WERI-Rb-1 (cell line): ENCODE data around the gene CFAP73.

Source experiments
- DNase-seq: peaks from one replicate; pipeline ENCODE4 v3.0.0-alpha.2; 2020
- H3K27ac ChIP-seq: fragments of 250-450 bp; sonication (Bioruptor Pico); 2 replicates; pipeline ENCODE4 v1.5.1; 2020; ENCODE audit warnings: mild to moderate bottlenecking, moderate library complexity
- H3K27me3 ChIP-seq: fragments of 250-450 bp; sonication (Bioruptor Pico); 2 replicates; pipeline ENCODE4 v1.5.1; 2021; ENCODE audit warnings: mild to moderate bottlenecking, low read depth, moderate library complexity; ENCODE audit not compliant: insufficient read depth, severe bottlenecking
- H3K36me3 ChIP-seq: fragments of 250-450 bp; sonication (Bioruptor Pico); 2 replicates; pipeline ENCODE4 v1.5.1; 2020; ENCODE audit warnings: mild to moderate bottlenecking, moderate library complexity
- H3K4me3 ChIP-seq: 2 replicates; pipeline ENCODE4 v1.5.1; 2011; ENCODE audit warnings: low read depth, mild to moderate bottlenecking, control low read depth, low read length
- H3K9me3 ChIP-seq: fragments of 250-450 bp; sonication (Bioruptor Pico); 2 replicates; pipeline ENCODE4 v1.5.1; 2021; ENCODE audit warnings: mild to moderate bottlenecking, moderate library complexity; ENCODE audit not compliant: severe bottlenecking
- TF ChIP-seq, protein P1 (sequence below): IDR thresholded peaks from 2 replicates; pipeline ENCODE4 v1.5.1; 2011; ENCODE audit warnings: low read depth, mild to moderate bottlenecking, control low read depth, inconsistent platforms, low read length

Gene CFAP73

DNA sequence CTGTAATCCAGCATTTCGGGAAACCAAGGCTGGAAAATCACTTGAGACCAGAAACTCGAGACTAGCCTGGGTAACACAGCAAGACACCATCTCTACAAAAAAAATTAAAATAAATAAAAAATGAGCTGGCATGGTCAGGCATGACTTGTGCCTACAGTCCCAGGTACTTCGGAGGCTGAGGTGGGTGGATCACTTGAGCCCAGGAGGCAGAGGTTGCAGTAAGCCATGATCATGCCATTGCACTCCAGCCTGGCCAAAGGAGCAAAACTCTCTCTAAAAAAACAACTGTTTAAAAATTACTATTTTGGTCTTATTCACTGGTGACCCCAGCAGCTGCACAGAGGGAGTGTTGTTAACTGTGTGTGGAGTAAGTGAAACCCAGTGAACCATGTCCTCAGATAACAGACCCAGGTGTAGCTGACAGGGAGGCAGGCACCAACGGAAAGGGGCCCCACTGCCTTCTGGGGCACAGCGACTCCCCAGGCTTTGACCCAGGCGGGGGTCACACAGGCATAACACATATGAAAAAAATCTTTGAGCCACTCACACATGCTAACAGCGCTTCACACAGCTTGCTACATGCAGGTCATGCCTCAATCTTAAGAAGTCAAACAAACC, 23.7 kb downstream of the CFAP73 start:
- H3K36me3 ChIP-seq = peaks cover 93% of the 10 kb centered on the region
- H3K4me3 ChIP-seq = no peak overlapping the region
- H3K9me3 ChIP-seq = no peaks in the 10 kb centered on the region
- H3K27ac ChIP-seq = no peak overlapping the region
- TF ChIP-seq, protein P1, sequence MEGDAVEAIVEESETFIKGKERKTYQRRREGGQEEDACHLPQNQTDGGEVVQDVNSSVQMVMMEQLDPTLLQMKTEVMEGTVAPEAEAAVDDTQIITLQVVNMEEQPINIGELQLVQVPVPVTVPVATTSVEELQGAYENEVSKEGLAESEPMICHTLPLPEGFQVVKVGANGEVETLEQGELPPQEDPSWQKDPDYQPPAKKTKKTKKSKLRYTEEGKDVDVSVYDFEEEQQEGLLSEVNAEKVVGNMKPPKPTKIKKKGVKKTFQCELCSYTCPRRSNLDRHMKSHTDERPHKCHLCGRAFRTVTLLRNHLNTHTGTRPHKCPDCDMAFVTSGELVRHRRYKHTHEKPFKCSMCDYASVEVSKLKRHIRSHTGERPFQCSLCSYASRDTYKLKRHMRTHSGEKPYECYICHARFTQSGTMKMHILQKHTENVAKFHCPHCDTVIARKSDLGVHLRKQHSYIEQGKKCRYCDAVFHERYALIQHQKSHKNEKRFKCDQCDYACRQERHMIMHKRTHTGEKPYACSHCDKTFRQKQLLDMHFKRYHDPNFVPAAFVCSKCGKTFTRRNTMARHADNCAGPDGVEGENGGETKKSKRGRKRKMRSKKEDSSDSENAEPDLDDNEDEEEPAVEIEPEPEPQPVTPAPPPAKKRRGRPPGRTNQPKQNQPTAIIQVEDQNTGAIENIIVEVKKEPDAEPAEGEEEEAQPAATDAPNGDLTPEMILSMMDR = no peak
- no peak for DNase-seq
- no peaks in the 10 kb centered on the region for H3K27me3 ChIP-seq

DNA sequence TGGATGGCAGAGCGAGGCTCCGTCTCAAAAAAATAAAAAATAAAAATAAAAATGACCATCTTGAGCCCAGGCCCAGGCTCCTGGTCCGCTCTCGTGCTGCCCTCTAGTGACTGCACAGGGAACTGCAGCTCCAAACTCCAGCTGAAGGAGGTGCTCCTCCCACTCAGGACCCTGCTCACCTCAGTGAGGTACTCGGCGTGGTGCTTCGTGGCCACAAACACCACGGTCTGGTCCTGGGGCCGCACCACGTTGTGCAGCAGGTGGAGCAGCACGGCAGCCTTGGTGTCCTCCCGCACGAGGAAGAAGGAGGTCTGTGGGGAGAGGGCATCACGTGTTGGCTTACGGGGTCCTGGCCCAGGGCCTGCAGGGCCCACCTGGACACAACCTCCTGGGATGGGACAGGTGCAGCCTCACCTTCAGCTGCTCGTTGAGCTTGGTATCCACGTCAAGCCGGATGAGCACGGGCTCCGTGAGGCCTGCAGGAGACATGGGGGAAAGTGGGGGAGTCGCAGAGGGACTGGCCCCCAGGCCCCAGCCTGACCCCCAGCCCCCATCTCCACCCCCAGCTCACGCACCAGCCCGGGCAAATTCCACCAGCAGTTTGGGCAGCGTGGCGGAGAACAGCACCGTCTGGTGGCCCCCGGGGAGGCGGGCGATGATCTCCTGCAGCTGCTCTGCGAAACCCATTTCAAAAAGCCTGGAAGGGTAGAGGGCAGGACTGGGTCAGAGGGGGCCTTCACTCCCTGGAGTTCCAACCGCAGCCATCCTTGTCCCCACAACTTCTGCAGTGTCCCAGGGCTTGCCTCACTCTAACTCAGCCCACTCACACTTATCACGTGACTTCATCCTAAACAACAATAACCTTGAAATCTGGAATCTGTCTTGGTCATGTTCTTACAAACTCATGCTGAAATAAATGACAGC, 25.2 kb downstream of the CFAP73 start:
- Histone ChIP-seq H3K9me3 (no peaks in the 10 kb centered on the region), H3K27ac (no peak overlapping the region), H3K27me3 (no peaks in the 10 kb centered on the region), H3K36me3 (peaks cover 93% of the 10 kb centered on the region), H3K4me3 (no peak overlapping the region)
- DNase-seq = peak; percentile 76
- TF ChIP-seq, protein P1 = peak; percentile 91

DNA sequence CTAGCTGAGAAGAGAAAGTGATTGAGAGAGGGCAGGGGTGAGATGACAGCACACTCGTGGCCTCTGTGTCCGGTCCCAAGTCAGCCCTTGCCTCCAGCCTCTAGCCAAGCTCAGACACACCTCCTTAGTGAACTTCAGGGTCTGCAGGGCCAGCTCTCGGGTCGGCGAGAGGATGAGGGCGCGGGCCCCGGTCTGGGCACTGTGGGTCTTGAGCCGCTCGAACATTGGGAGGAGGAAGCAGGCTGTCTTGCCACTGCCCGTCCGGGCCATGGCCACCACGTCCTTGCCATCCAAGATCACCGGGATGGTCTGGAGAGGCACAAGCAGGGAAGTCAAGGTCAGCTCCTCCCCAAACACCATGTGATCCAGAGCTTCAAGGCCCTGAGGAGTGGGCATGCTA, 29.5 kb downstream of the CFAP73 start:
- no peak for DNase-seq
- Histone ChIP-seq H3K4me3 (no peak overlapping the region), H3K27ac (no peak overlapping the region), H3K27me3 (no peaks in the 10 kb centered on the region), H3K9me3 (no peaks in the 10 kb centered on the region), H3K36me3 (peaks cover 69% of the 10 kb centered on the region)
- TF ChIP-seq, protein P1 = no peak

DNA sequence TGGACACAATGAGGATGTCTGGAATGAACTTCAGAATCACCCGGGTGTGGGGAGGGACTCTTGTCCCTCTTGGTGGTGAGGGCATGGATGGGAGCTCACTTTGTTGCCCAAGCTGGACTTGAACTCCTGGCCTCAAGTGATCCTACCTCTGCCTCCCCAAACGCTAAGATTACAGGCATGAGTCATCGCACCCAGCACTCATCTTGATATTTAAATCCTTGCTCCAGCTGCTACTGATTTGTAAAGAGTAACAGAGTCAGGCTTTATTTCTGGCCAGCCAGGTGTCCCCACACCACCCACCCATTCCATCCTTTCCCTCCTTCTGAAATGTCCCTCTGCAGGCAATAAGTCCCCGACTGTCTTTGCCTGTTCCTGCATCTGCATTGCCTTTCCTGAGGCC, 30.8 kb downstream of the CFAP73 start:
- no peak overlapping the region for H3K27ac ChIP-seq
- TF ChIP-seq, protein P1 = no peak
- H3K27me3 ChIP-seq = no peaks in the 10 kb centered on the region
- DNase-seq = peak; percentile 44
- no peaks in the 10 kb centered on the region for H3K9me3 ChIP-seq
- peaks cover 61% of the 10 kb centered on the region for H3K36me3 ChIP-seq
- no peak overlapping the region for H3K4me3 ChIP-seq

DNA sequence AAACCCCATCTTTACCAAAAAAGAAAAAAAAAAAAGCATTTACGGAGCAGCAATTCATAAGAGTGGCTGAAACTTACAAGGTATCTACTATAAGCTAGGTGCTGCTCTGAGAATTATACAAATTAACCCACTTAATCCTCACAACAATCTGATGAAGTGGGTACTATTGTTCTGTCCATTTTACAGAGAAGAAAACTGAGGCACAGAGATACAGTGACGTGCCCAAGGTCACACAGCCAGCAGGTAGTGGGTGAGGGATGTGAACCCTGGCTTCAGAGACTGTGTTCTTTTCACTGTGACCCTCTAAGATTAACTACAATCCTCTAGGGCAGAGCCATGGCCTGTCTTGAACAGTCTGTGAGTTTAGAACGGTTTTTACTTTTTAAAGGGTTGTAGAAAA, 32.5 kb downstream of the CFAP73 start:
- peaks cover 56% of the 10 kb centered on the region for H3K36me3 ChIP-seq
- no peak overlapping the region for H3K4me3 ChIP-seq
- no peak overlapping the region for H3K27ac ChIP-seq
- DNase-seq = no peak
- no peaks in the 10 kb centered on the region for H3K27me3 ChIP-seq
- H3K9me3 ChIP-seq = no peaks in the 10 kb centered on the region
- TF ChIP-seq, protein P1 = no peak
